AG04450 (cell line): ENCODE data around the gene WRAP73. TPM values are rescaled to one million over a fixed set of nuclear protein-coding genes. Genes with fewer than 3 reads are reported as not detected.

Experiments used
- CTCF ChIA-PET: fragments of 300-600, 350-600 bp; formaldehyde crosslinking; extraction: SDS; loops from one replicate; lab custom pipeline; 2022; ENCODE audit warnings: antibody characterized with exemption, inconsistent platforms; lab: Charles Lee
- POLR2A ChIA-PET: fragments of 350-600 bp; formaldehyde crosslinking; extraction: SDS; loops from one replicate; lab custom pipeline; 2021; ENCODE audit warnings: antibody characterized with exemption, inconsistent platforms; lab: Yijun Ruan, JAX
- DNase-seq: peaks from one replicate; pipeline ENCODE4 v3.0.0-alpha.2; 2011; ENCODE audit warnings: low read depth, low spot score
- H3K27ac ChIP-seq: one replicate; pipeline ENCODE4 v1.5.1; 2012; ENCODE audit warnings: low read depth, low read length, control low read depth
- H3K27me3 ChIP-seq: one replicate; pipeline ENCODE4 v1.6.0; 2012; ENCODE audit warnings: low read length; ENCODE audit not compliant: control insufficient read depth, insufficient read depth
- H3K4me3 ChIP-seq: 2 replicates; pipeline ENCODE4 v1.5.1; 2011; ENCODE audit warnings: mild to moderate bottlenecking, low read depth, low read length, control low read depth
- H3K9me3 ChIP-seq: 2 replicates; pipeline ENCODE4 v1.5.1; 2012; ENCODE audit warnings: low read length; ENCODE audit not compliant: control insufficient read depth, insufficient read depth
- CTCF ChIP-seq: IDR thresholded peaks from 2 replicates; pipeline ENCODE4 v1.5.1; 2011; ENCODE audit warnings: low read depth, low read length, control low read depth, inconsistent platforms
- polyA plus RNA-seq: library from polyadenylated mRNA; depleted of rRNA; stranded (reverse); fragments of >200 nt; gene quantifications from 2 replicates; pipeline ENCODE4 v1.2.3, GENCODE V29; 2011

Gene WRAP73
- polyA plus RNA-seq, 1 experiment: 14.1 TPM

DNA sequence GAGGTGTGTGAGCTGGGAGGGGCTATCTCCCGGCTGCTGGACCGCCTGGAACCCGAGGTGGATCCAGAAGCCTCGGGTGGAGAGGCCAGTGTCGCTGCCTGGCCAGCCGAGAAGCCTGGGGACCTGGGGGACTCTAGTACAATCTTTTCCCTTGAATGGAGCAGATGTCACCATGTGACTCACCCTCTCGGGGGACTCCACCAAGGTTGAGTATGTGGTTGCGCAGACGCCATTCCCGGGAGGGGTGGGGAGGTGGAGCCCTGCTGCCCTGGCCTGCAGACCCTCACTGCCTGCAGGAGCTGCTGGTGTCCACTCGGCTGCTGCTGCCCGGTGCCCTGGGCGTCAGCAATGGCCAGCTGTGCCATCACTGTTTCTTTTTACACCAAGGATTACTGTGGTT, 42.7 kb upstream of the WRAP73 start:
- no peak for DNase-seq
- Histone ChIP-seq H3K4me3 (no peak overlapping the region), H3K27me3 (peaks cover 11% of the 10 kb centered on the region), H3K9me3 (peaks cover 4% of the 10 kb centered on the region; the same call in 1 of the 2 replicates), H3K27ac (no peak overlapping the region)
- ChIA-PET POLR2A (no interaction called here), CTCF (no interaction called here)
- no peak for TF ChIP-seq CTCF

- peaks cover 4% of the 10 kb centered on the region; the same call in 1 of the 2 replicates for H3K9me3 ChIP-seq
- DNase-seq: no peak
- ChIA-PET POLR2A (no interaction called here), CTCF (no interaction called here)
- TF ChIP-seq CTCF: no peak
- peaks cover 12% of the 10 kb centered on the region for H3K27me3 ChIP-seq
- no peak overlapping the region for H3K27ac ChIP-seq
- no peak overlapping the region for H3K4me3 ChIP-seq
Measured at GRCh38 chr1:3691421-3692204, 41.7 kb upstream of the WRAP73 start.

DNA sequence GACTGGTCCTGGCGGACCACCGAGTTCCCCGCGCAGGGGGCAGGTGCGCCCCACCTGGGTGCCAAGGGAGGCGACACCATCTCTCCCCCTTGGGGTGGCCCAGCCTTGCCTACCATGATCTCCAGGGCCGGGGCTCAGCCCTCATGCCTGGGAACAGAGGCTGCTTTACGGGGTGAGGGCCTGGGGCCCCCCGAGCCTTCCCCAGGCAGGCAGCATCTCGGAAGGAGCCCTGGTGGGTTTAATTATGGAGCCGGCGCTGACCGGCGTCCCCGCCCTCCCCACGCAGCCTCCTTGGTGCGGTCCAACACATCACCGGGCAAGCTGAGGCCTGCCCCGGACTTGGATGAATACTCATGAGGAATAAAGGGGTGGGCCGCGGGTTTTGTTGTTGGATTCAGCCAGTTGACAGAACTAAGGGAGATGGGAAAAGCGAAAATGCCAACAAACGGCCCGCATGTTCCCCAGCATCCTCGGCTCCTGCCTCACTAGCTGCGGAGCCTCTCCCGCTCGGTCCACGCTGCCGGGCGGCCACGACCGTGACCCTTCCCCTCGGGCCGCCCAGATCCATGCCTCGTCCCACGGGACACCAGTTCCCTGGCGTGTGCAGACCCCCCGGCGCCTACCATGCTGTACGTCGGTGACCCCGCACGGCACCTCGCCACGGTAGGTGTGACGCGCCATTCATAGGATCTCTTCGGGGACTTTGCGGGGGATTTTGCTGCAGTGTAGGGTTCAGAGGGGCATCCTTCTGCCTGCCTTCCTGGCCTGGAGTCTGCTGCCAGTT, 40.6 kb upstream of the WRAP73 start:
- Histone ChIP-seq H3K9me3 (peaks cover 4% of the 10 kb centered on the region; the same call in 1 of the 2 replicates), H3K4me3 (no peak overlapping the region), H3K27me3 (peaks cover 12% of the 10 kb centered on the region), H3K27ac (no peak overlapping the region)
- CTCF ChIA-PET: no interaction called here
- no peak for DNase-seq
- POLR2A ChIA-PET: no interaction called here
- TF ChIP-seq CTCF: no peak

DNA sequence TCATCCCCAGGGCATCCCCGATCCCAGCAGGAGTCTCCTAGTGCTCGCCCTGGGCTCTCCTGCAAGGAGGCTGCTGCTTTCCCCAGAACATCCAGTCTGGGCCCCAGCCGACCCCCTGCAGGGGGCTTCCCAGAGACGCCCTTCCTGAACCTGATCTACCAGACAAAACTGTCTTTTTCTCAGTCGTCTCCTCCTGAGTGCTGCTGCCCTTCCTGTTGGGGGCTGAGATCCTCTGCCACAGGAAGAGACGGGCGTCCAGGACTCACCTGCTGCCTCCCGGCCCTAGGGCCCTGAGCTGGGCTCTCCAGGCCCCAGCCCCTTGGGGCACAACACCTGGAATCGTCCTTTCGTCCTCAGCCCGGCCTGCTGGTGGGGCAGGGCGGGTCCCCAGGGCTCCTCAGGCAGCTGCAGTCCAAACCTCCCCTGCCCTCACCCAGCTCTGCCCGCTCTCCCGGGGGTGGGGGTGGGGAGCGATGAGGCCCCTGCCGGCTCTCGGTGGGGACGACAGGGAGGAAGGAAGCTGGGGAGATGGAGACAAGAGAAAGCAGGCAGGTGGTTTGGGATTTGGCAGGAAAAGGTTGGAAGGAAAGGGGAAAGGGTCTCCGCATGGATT, 39.3 kb upstream of the WRAP73 start:
- Histone ChIP-seq H3K27ac (no peak overlapping the region), H3K4me3 (no peak overlapping the region), H3K9me3 (no peaks in the 10 kb centered on the region; the same call in 1 of the 2 replicates), H3K27me3 (peaks cover 16% of the 10 kb centered on the region)
- ChIA-PET CTCF (interaction anchor here (1.4 kb wide), 1 partner anchor 35 kb away, joined by 3 read pairs; no protein-coding TSS in a partner anchor), POLR2A (no interaction called here)
- DNase-seq: no peak
- TF ChIP-seq CTCF: no peak
